HepG2 (cell line): ENCODE measurements around the gene PET117. TPM values are rescaled to one million over a fixed set of nuclear protein-coding genes. Genes with fewer than 3 reads are reported as not detected.

ENCODE experiments used
- ADNP ChIP-seq: sonication (generic); formaldehyde crosslinking; IDR thresholded peaks from 2 replicates; pipeline ENCODE4 v1.4.0; 2020; ENCODE audit warnings: missing genetic modification reagents
- GPBP1L1 ChIP-seq: sonication (generic); formaldehyde crosslinking; IDR thresholded peaks from 2 replicates; pipeline ENCODE4 v1.5.0; 2020; ENCODE audit warnings: mild to moderate bottlenecking, missing genetic modification reagents
- KLF6 ChIP-seq: IDR thresholded peaks from 2 replicates; pipeline ENCODE4 v1.8.0; 2016; ENCODE audit warnings: missing biosample characterization, missing genetic modification reagents
- MXD3 ChIP-seq: IDR thresholded peaks from 2 replicates; pipeline ENCODE4 v1.6.1; 2016; ENCODE audit warnings: mild to moderate bottlenecking, missing biosample characterization, missing genetic modification reagents
- PAXIP1 ChIP-seq: sonication (generic); formaldehyde crosslinking; conservative IDR thresholded peaks from 2 replicates; pipeline ENCODE4 v1.4.0; 2020; ENCODE audit warnings: mild to moderate bottlenecking, missing genetic modification reagents, moderate library complexity
- PBX3 ChIP-seq: sonication (generic); formaldehyde crosslinking; IDR thresholded peaks from 2 replicates; pipeline ENCODE4 v1.8.1; 2023; ENCODE audit warnings: missing genetic modification reagents, inconsistent platforms, borderline replicate concordance
- SMAD1 ChIP-seq: sonication (generic); formaldehyde crosslinking; IDR thresholded peaks from 2 replicates; pipeline ENCODE4 v1.4.0; 2020; ENCODE audit warnings: missing genetic modification reagents, low read depth, mild to moderate bottlenecking, borderline replicate concordance
- SOX5 ChIP-seq: IDR thresholded peaks from 2 replicates; pipeline ENCODE4 v1.6.1; 2016; ENCODE audit warnings: borderline replicate concordance
- TAF15 ChIP-seq: fragments of 200-400 bp; formaldehyde crosslinking; IDR thresholded peaks from one replicate; pipeline ENCODE4 v1.6.1; 2018; ENCODE audit warnings: mild to moderate bottlenecking, low read depth, low read length; ENCODE audit not compliant: poor library complexity, severe bottlenecking
- TCF7L2 ChIP-seq: IDR thresholded peaks from 2 replicates; pipeline ENCODE4 v1.6.1; 2011; ENCODE audit warnings: mild to moderate bottlenecking, low read depth, low read length, moderate library complexity
- TGIF2 ChIP-seq: IDR thresholded peaks from 2 replicates; pipeline ENCODE4 v1.6.1; 2016; ENCODE audit warnings: control low read depth, missing compliant biosample characterization
- YEATS2 ChIP-seq: sonication (generic); formaldehyde crosslinking; IDR thresholded peaks from 2 replicates; pipeline ENCODE4 v1.4.0; 2020; ENCODE audit warnings: missing genetic modification reagents, borderline replicate concordance
- ZBTB1 ChIP-seq: sonication (generic); formaldehyde crosslinking; IDR thresholded peaks from 2 replicates; pipeline ENCODE4 v1.4.0; 2020; ENCODE audit warnings: missing genetic modification reagents, borderline replicate concordance
- ZHX1 ChIP-seq: sonication (generic); formaldehyde crosslinking; IDR thresholded peaks from 2 replicates; pipeline ENCODE4 v1.8.1; 2022; ENCODE audit warnings: low read depth, mild to moderate bottlenecking, missing genetic modification reagents
- ZNF10 ChIP-seq: sonication (generic); formaldehyde crosslinking; IDR thresholded peaks from 2 replicates; pipeline ENCODE4 v1.4.0; 2020; ENCODE audit warnings: mild to moderate bottlenecking, low read depth, missing genetic modification reagents, borderline replicate concordance
- ZNF614 ChIP-seq: IDR thresholded peaks from 2 replicates; pipeline ENCODE4 v1.6.1; 2018; ENCODE audit warnings: missing biosample characterization, missing genetic modification reagents, inconsistent platforms, borderline replicate concordance
- ZNF709 ChIP-seq: sonication (generic); formaldehyde crosslinking; IDR thresholded peaks from 2 replicates; pipeline ENCODE4 v1.5.0; 2020; ENCODE audit warnings: mild to moderate bottlenecking, missing genetic modification reagents
- ZNF737 ChIP-seq: sonication (generic); formaldehyde crosslinking; IDR thresholded peaks from 2 replicates; pipeline ENCODE4 v1.5.0; 2020; ENCODE audit warnings: missing genetic modification reagents, mild to moderate bottlenecking, borderline replicate concordance
- ZSCAN30 ChIP-seq: sonication (generic); formaldehyde crosslinking; IDR thresholded peaks from 2 replicates; pipeline ENCODE4 v1.5.0; 2020; ENCODE audit warnings: mild to moderate bottlenecking, missing genetic modification reagents
- polyA plus RNA-seq, 8 experiments: library from polyadenylated mRNA; depleted of rRNA in 3 of 8; stranded (reverse) in 7 of 8; unstranded in 1 of 8; fragments of >200 nt; fragmentation: Illumina TruSeq in 4 of 8; extraction: Trizol in 4 of 8; gene quantifications; 2 replicates each; pipeline versions ENCODE4 v1.2.1 to v1.2.3, GENCODE V29; 2011 to 2016; ENCODE audit warnings: low read depth in 4 of 8, missing spikeins in 1 of 8, mixed read lengths in 1 of 8; ENCODE audit not compliant: insufficient read depth in 1 of 8
- total RNA-seq, 5 experiments: library from RNA; depleted of rRNA; stranded (reverse); fragments of >200 nt; fragmentation: Illumina TruSeq; extraction: Trizol; gene quantifications; 2 replicates each; pipeline ENCODE4 v1.2.3, GENCODE V29; 2016; ENCODE audit warnings: low read depth in 1 of 5

PET117 gene
- total and polyA plus RNA-seq, 2 of the 13 experiments (the other 11 are each of a cell fraction or from before 2014, with no cell fraction given): 22.2 to 48.2 TPM

GRCh38 chr20:18137412-18138265 is at the start of gene PET117, which contains the start of gene KAT14 (continued):
- TF ChIP-seq PAXIP1 (CRISPR knock-in tag) (peak; percentile 76), ZNF10 (CRISPR knock-in tag) (no peak), KLF6 (CRISPR knock-in tag) (peak; percentile 99), SMAD1 (peak; percentile 90; the same call in 1 of the 2 replicates), ADNP (CRISPR knock-in tag) (peak; percentile 73; the same call in 1 of the 2 replicates), ZHX1 (CRISPR knock-in tag) (peak; percentile 86; the same call in 1 of the 2 replicates), ZNF614 (CRISPR knock-in tag) (peak; percentile 89; the same call in 1 of the 2 replicates), ZNF737 (CRISPR knock-in tag) (peak; percentile 62; the same call in 1 of the 2 replicates), ZSCAN30 (CRISPR knock-in tag) (peak; percentile 84; the same call in 1 of the 2 replicates), TGIF2 (CRISPR knock-in tag) (peak; percentile 71; the same call in 1 of the 2 replicates), PBX3 (CRISPR knock-in tag) (peak; percentile 95), TAF15 (peak; percentile 53), ZNF709 (CRISPR knock-in tag) (peak; percentile 100), GPBP1L1 (CRISPR knock-in tag) (no peak), MXD3 (CRISPR knock-in tag) (peak; percentile 99), SOX5 (CRISPR knock-in tag) (peak; percentile 83), ZBTB1 (no peak), YEATS2 (CRISPR knock-in tag) (peak; percentile 93), TCF7L2 (no peak)
